Activated T-helper 1 cell treated with anti-CD3 and anti-CD28 coated beads, Interleukin-12 subunit alpha, Interleukin-12 subunit beta, Interleukin-2, Interleukin-4 antibody, amounts not matched to agents 30 ng/mL and 10 ng/mL and 1 ng/mL, durations not matched to agents 14 hours and 24 hours and 36 hours (primary cell): ENCODE results near the gene SPON1. TPM values are rescaled to one million over a fixed set of nuclear protein-coding genes. Genes with fewer than 3 reads are reported as not detected.

ENCODE experiments used
- DNase-seq: peaks from one replicate; pipeline ENCODE4 v3.0.0; 2021; ENCODE audit warnings: low spot score
- H3K27ac Mint-ChIP-seq: one replicate; pipeline ENCODE4 v1.8.0; 2021; ENCODE audit warnings: mild to moderate bottlenecking, mixed read lengths
- H3K27me3 Mint-ChIP-seq: one replicate; pipeline ENCODE4 v1.8.0; 2022; ENCODE audit warnings: mild to moderate bottlenecking, moderate library complexity, mixed read lengths; ENCODE audit not compliant: insufficient read depth
- H3K36me3 Mint-ChIP-seq: one replicate; pipeline ENCODE4 v1.8.0; 2021; ENCODE audit warnings: low read depth, mixed read lengths
- H3K4me1 Mint-ChIP-seq: one replicate; pipeline ENCODE4 v1.8.0; 2021; ENCODE audit warnings: low read depth, mixed read lengths
- H3K4me3 Mint-ChIP-seq: one replicate; pipeline ENCODE4 v1.8.0; 2021; ENCODE audit warnings: mild to moderate bottlenecking, moderate library complexity, mixed read lengths
- H3K9me3 Mint-ChIP-seq: one replicate; pipeline ENCODE4 v1.8.0; 2021; ENCODE audit warnings: mixed read lengths
- intact Hi-C: fragments of 100-400 bp; cut with micrococcal nuclease; formaldehyde crosslinking; loops from one replicate; pipeline ENCODE4 v1.15.1; 2024
- total RNA-seq: library from RNA; stranded (reverse); gene quantifications from 2 replicates; pipeline ENCODE4 v1.2.3, GENCODE V29; 2022

Gene SPON1
- total RNA-seq, 1 donor from 2014 or later = 0.29 TPM

DNA sequence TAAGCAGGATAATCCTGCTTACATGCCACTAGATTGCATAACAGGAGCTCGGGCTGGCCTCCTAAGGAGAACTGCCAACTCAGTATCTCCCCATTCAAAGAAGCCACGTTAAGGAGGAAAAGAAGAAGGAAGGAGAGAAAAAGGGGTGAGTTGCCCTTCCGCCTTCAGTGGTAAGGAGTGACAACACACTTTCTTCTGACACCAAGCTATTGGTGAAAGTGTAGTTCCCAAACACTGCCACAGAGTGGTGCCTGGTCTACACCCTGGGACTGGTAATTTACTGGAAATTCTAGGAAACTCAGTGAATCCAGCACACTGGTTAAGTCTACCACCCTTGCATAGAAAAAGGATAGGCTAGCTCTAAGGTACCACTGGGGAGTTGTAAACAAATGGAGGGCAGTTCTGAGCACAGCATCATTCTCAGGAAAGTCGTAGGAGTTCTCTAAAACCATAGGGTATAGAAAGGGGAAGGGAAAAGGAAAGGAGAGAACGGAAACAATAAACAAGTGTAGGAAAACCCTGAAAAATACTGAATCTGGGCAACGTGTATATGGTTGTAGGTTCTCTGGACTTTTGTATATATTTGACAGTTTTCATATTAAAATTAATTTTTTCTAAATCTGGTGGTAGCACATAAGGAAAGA, 338.3 kb downstream of the SPON1 start:
- DNase-seq = peak; percentile 25
- intact Hi-C loops = loop anchor here (1.0 kb wide), 3 partner anchors 59 to 155 kb away; partner anchors contain the start of gene RRAS2
- no peak overlapping the region for H3K4me3 Mint-ChIP-seq
- H3K27me3 Mint-ChIP-seq = no peaks in the 10 kb centered on the region
- no peaks in the 10 kb centered on the region for H3K9me3 Mint-ChIP-seq
- H3K4me1 Mint-ChIP-seq = peaks cover 17% of the 10 kb centered on the region
- no peak overlapping the region for H3K27ac Mint-ChIP-seq
- no peaks in the 10 kb centered on the region for H3K36me3 Mint-ChIP-seq

- Mint-ChIP-seq H3K4me3 (no peak overlapping the region), H3K4me1 (peaks cover 17% of the 10 kb centered on the region), H3K9me3 (no peaks in the 10 kb centered on the region), H3K27ac (no peak overlapping the region), H3K27me3 (no peaks in the 10 kb centered on the region), H3K36me3 (no peaks in the 10 kb centered on the region)
- DNase-seq = no peak
- intact Hi-C loops = no loop called here
Observed at GRCh38 chr11:14304601-14305000, 342.1 kb downstream of the SPON1 start.

DNA sequence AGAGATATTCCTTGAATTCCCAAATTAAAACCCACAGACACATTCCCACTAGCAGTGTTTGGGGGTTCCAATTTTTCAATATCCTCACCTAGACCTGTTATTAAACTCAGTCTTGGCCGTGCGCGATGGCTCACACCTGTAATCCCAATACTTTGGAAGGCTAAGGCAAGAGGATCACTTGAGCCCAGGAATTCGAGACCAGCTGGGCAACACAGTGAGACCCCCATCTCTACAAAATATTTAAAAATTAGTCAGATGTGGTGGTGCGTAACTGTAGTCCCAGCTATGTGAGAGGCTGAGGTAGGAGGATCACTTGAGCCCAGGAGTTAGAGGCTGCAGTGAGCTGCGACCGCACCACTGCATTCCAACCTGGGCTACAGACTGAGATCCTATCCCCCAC, 343.1 kb downstream of the SPON1 start:
- intact Hi-C loops = no loop called here
- Mint-ChIP-seq H3K9me3 (no peaks in the 10 kb centered on the region), H3K27me3 (no peaks in the 10 kb centered on the region), H3K4me3 (no peak overlapping the region), H3K4me1 (peaks cover 17% of the 10 kb centered on the region), H3K36me3 (no peaks in the 10 kb centered on the region), H3K27ac (no peak overlapping the region)
- no peak for DNase-seq

DNA sequence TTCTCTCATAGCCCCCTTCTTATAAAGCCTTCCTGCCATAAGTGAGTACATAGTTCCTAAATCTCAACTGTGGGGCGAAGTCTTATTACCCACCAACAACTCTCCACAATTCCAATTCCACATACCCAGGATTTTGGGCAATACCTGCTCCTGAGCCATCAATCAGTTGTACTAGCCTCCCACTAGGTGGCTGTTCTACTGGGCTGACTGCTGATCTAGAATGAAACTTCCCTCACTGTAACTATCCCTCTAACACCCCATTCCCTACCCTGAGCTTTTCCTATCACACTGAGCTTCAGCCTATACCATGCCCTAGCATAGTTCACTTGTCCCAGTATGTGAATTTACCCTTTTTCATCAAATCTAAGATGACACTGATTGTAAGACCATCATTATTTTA, 344.0 kb downstream of the SPON1 start:
- H3K36me3 Mint-ChIP-seq = no peaks in the 10 kb centered on the region
- no peak overlapping the region for H3K4me3 Mint-ChIP-seq
- peaks cover 17% of the 10 kb centered on the region for H3K4me1 Mint-ChIP-seq
- intact Hi-C loops = no loop called here
- no peak for DNase-seq
- no peak overlapping the region for H3K27ac Mint-ChIP-seq
- no peaks in the 10 kb centered on the region for H3K27me3 Mint-ChIP-seq
- no peaks in the 10 kb centered on the region for H3K9me3 Mint-ChIP-seq

GRCh38 chr11:14308114-14308896, 345.8 kb downstream of the SPON1 start:
- Mint-ChIP-seq H3K27me3 (no peaks in the 10 kb centered on the region), H3K4me3 (no peak overlapping the region), H3K36me3 (peaks cover under 1% of the 10 kb centered on the region), H3K27ac (no peak overlapping the region), H3K4me1 (peaks cover 26% of the 10 kb centered on the region), H3K9me3 (no peaks in the 10 kb centered on the region)
- intact Hi-C loops = loop anchor here (2.0 kb wide), 2 partner anchors 66 to 106 kb away; no protein-coding TSS in a partner anchor
- DNase-seq = no peak

DNA sequence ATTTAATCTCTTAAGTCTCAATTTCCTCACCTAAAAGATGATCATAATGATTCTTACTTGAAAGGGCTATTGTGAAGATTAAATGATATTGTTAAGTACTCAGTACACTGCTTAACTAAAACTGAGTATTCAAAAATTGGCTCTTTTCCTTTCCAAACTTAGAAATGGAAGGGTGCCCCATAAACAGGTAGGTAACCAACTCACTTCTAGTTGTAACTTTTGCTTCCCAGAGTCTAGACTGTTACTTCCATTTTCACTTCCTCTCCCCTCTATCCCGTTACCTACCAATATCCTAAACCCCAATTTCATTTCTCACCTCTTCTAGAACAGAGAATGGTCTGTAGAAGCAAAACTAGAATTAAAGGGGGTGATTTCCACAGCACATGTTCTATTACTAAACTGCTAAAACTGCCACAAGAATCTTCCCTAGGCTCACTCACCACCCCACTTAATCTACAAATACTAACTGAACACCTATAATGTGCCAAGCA, 346.4 kb downstream of the SPON1 start:
- no peak for DNase-seq
- H3K4me3 Mint-ChIP-seq = no peak overlapping the region
- no peak overlapping the region for H3K27ac Mint-ChIP-seq
- H3K27me3 Mint-ChIP-seq = no peaks in the 10 kb centered on the region
- intact Hi-C loops = loop anchor here (2.0 kb wide), 2 partner anchors 66 to 106 kb away; no protein-coding TSS in a partner anchor
- no peaks in the 10 kb centered on the region for H3K9me3 Mint-ChIP-seq
- peaks cover 28% of the 10 kb centered on the region for H3K4me1 Mint-ChIP-seq
- H3K36me3 Mint-ChIP-seq = peaks cover 2% of the 10 kb centered on the region

DNA sequence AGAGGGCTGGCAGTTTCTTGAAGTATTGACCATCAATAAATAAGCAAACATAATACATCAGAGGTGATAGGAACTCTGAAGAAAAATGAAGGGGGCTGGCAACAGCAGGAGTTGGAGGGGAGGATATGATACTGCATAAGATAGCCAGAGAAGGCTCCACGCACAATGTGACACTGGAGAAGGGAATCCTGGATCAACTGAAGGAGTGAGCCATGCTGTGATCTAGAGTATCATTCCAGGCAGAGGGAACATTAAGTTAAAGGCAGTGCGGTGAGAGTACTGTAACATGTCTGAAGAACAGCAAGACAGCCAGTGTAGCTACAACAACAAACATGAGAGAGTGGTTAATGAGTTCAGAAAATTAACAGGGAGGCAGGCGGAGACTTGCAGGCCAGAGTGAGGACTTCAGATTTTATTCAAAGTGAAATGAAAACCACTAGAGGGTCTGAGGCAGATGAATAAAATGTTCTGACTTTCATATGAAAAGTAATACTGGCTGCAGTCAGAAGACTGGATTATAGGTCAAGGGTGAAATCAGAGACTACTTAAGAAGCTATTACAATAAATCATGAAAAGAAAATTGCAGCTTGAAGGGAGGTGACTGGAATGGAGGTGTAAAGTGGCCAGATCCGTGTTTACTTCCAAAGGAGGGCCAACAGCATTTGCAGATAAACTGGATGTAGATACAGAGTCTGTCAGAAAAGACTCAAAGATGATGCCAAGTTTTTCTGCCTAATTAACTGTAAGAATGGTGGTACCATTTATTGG, 347.1 kb downstream of the SPON1 start:
- Mint-ChIP-seq H3K27ac (no peak overlapping the region), H3K4me3 (no peak overlapping the region), H3K4me1 (peaks cover 26% of the 10 kb centered on the region), H3K9me3 (no peaks in the 10 kb centered on the region), H3K36me3 (peaks cover 2% of the 10 kb centered on the region), H3K27me3 (no peaks in the 10 kb centered on the region)
- DNase-seq = no peak
- intact Hi-C loops = loop anchor here (2.0 kb wide), 2 partner anchors 65 to 105 kb away; no protein-coding TSS in a partner anchor

- H3K4me1 Mint-ChIP-seq = peaks cover 35% of the 10 kb centered on the region
- H3K27ac Mint-ChIP-seq = no peak overlapping the region
- no peak overlapping the region for H3K4me3 Mint-ChIP-seq
- no peaks in the 10 kb centered on the region for H3K9me3 Mint-ChIP-seq
- peaks cover 5% of the 10 kb centered on the region for H3K36me3 Mint-ChIP-seq
- intact Hi-C loops = no loop called here
- no peaks in the 10 kb centered on the region for H3K27me3 Mint-ChIP-seq
- no peak for DNase-seq
Observed at GRCh38 chr11:14310679-14311078, 348.2 kb downstream of the SPON1 start.

GRCh38 chr11:14312736-14313438, 350.4 kb downstream of the SPON1 start:
- Mint-ChIP-seq H3K36me3 (peaks cover 10% of the 10 kb centered on the region), H3K27me3 (no peaks in the 10 kb centered on the region), H3K4me1 (peaks cover 42% of the 10 kb centered on the region), H3K4me3 (no peak overlapping the region), H3K9me3 (no peaks in the 10 kb centered on the region), H3K27ac (peak overlapping the region; percentile 1)
- intact Hi-C loops = loop anchor here (2.0 kb wide), 1 partner anchor 46 kb away; the partner anchor contains the start of gene RRAS2
- DNase-seq = no peak

- Mint-ChIP-seq H3K4me3 (no peak overlapping the region), H3K27ac (no peak overlapping the region), H3K27me3 (no peaks in the 10 kb centered on the region), H3K9me3 (no peaks in the 10 kb centered on the region), H3K36me3 (peaks cover 10% of the 10 kb centered on the region), H3K4me1 (peaks cover 55% of the 10 kb centered on the region)
- no peak for DNase-seq
- intact Hi-C loops = no loop called here
Observed at GRCh38 chr11:14314127-14314526, 351.6 kb downstream of the SPON1 start.

GRCh38 chr11:14315130-14315529, 352.6 kb downstream of the SPON1 start:
- no peaks in the 10 kb centered on the region for H3K9me3 Mint-ChIP-seq
- no peaks in the 10 kb centered on the region for H3K27me3 Mint-ChIP-seq
- no peak overlapping the region for H3K4me3 Mint-ChIP-seq
- no peak overlapping the region for H3K27ac Mint-ChIP-seq
- H3K4me1 Mint-ChIP-seq = peaks cover 62% of the 10 kb centered on the region
- intact Hi-C loops = no loop called here
- peaks cover 10% of the 10 kb centered on the region for H3K36me3 Mint-ChIP-seq
- DNase-seq = no peak
